Dedifferentiated amniotic fluid mesenchymal stem cell (primary cell): ENCODE data around the gene AOC2.
A peak's percentile ranks its signal among the peaks of the same experiment; 100 is the strongest.
"Not testable (repeated sequence)": the region's sequence is repeated elsewhere in the genome, so short reads cannot be mapped to it uniquely, and the experiment has no call there.

Source experiments
- DNase-seq: peaks from one replicate; pipeline ENCODE4 v3.0.0-alpha.2; 2016; ENCODE audit errors: extremely low spot score

The AOC2 gene

GRCh38 chr17:42881706-42882105 lies 37.3 kb downstream of the AOC2 start:
- not testable (repeated sequence) for DNase-seq

GRCh38 chr17:42882166-42882565 lies 37.8 kb downstream of the AOC2 start:
- no peak for DNase-seq

GRCh38 chr17:42883802-42884558 lies 39.6 kb downstream of the AOC2 start:
- no peak for DNase-seq

- not testable (repeated sequence) for DNase-seq
Measured at GRCh38 chr17:42885806-42886205, 41.4 kb downstream of the AOC2 start.

- DNase-seq: no peak
Measured at GRCh38 chr17:42886283-42887176, 42.1 kb downstream of the AOC2 start.

GRCh38 chr17:42889809-42890208 lies 45.4 kb downstream of the AOC2 start:
- no peak for DNase-seq

GRCh38 chr17:42891539-42892152 lies 47.3 kb downstream of the AOC2 start:
- DNase-seq: no peak

- DNase-seq: no peak
Measured at GRCh38 chr17:42893359-42893758, 49.0 kb downstream of the AOC2 start.

GRCh38 chr17:42894283-42895184 lies 50.2 kb downstream of the AOC2 start:
- no peak for DNase-seq

GRCh38 chr17:42895185-42895555 lies 50.8 kb downstream of the AOC2 start:
- DNase-seq: peak; percentile 79

GRCh38 chr17:42898147-42898811 lies 53.9 kb downstream of the AOC2 start:
- no peak for DNase-seq

- DNase-seq: not testable (repeated sequence)
Measured at GRCh38 chr17:42899981-42900380, 55.6 kb downstream of the AOC2 start.
